Measurements from ENCODE around the gene MAL.

DNA sequence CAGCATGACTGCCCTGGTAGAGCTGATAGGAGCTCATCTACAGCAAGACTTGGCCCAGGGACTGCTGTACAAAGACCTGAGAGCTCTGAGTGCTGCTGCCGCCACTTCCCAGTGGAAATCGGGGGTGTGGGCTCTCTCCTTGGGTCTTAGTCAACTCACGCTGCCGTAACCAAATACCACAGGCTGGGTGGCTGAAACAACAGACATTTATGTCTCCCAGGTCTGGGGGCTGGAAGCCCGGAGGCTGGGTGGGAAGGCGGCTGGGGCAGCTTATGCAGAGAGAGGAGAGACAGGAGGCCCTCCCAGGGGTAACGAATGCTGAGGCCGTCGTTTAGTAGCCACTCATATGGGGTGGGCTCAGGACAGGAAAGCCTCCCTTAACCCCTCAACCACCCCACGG, 15.4 kb upstream of the MAL start:
- no peak for TF ChIP-seq CTCF (IDR thresholded peaks at IDR 0.05; ENCODE audit: insufficient read depth, low read depth, low read length)
- TF ChIP-seq EZH2 (IDR thresholded peaks at IDR 0.05; ENCODE audit: insufficient read depth, low read length): no peak
